Parathyroid adenoma (tissue), 2 donors: Measurements from ENCODE around the gene CCR4.

Source experiments
- H2AFZ ChIP-seq: fragments of 300-600 bp; sonication (generic); one replicate; pipeline ENCODE4 v1.7.0; 2017; ENCODE audit warnings: antibody characterized with exemption, mild to moderate bottlenecking
- H3K27ac ChIP-seq: fragments of 300-600 bp; sonication (generic); one replicate; pipeline ENCODE4 v1.7.0; 2017
- H3K27me3 ChIP-seq: fragments of 300-600 bp; sonication (generic); one replicate; pipeline ENCODE4 v1.7.0; 2017; ENCODE audit warnings: low read length; ENCODE audit not compliant: control insufficient read depth, insufficient read depth
- H3K36me3 ChIP-seq: fragments of 300-600 bp; sonication (generic); one replicate; pipeline ENCODE4 v1.7.0; 2017; ENCODE audit warnings: low read length; ENCODE audit not compliant: control insufficient read depth, insufficient read depth
- H3K4me1 ChIP-seq: fragments of 300-600 bp; sonication (generic); one replicate; pipeline ENCODE4 v1.7.0; 2017; ENCODE audit warnings: control low read depth
- H3K4me2 ChIP-seq: fragments of 300-600 bp; sonication (generic); one replicate; pipeline ENCODE4 v1.7.0; 2017; ENCODE audit warnings: low read length
- H3K4me3 ChIP-seq: fragments of 300-600 bp; sonication (generic); one replicate; pipeline ENCODE4 v1.7.0; 2017; ENCODE audit warnings: low read depth, low read length
- H3K79me2 ChIP-seq: fragments of 300-600 bp; sonication (generic); one replicate; pipeline ENCODE4 v1.7.0; 2017; ENCODE audit warnings: control low read depth
- H3K9ac ChIP-seq: fragments of 300-600 bp; sonication (generic); one replicate; pipeline ENCODE4 v1.7.0; 2017; ENCODE audit warnings: mild to moderate bottlenecking
- H3K9me3 ChIP-seq: fragments of 300-600 bp; sonication (generic); one replicate; pipeline ENCODE4 v1.7.0; 2017; ENCODE audit warnings: low read length; ENCODE audit not compliant: control insufficient read depth
- TF ChIP-seq, protein P1 (sequence below): fragments of 300-600 bp; sonication (generic); IDR thresholded peaks from one replicate; pipeline ENCODE4 v1.7.0; 2017; ENCODE audit warnings: antibody characterized with exemption, mild to moderate bottlenecking
- donor health status: primary hyperparathyroidism.

CCR4 gene

DNA sequence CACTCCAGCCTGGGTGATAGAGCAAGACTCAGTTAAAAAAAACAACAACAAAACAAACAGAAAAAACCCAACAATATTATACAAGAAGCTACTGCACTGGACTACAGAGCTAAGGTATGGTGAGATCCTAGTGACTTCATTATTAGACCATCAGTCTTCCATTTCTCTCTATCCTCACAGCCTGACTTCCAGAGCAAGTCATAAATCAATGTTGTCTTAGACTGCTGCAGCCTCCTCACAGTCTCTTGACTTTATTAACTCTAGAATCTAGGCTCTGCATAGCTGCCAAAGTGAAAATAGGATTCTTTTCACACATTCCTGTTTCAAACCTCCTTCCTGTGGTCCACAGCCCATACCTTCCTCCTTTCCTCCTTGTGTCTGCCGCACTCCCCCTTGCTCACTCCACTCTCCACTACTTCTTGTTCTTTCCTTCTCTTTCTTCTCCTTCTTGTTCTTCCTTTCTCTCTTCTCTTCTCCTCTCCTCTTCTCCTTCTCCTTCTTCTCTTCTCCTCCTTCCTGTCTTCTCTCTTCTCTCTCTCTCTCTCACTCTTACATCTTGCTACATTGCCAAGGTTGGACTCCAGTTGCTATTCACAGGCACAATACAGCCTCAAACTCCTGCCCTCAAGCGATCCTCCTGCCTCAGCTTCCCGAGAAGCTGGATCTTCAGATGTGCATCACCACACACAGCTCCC, 49.4 kb downstream of the CCR4 start:
- Histone ChIP-seq H3K27me3 (no peaks in the 10 kb centered on the region), H3K36me3 (no peaks in the 10 kb centered on the region), H3K79me2 (no peaks in the 10 kb centered on the region), H2AFZ (no peak overlapping the region), H3K27ac (no peak overlapping the region), H3K4me3 (no peak overlapping the region), H3K4me2 (no peak overlapping the region), H3K4me1 (peaks cover 25% of the 10 kb centered on the region), H3K9ac (no peak overlapping the region), H3K9me3 (no peaks in the 10 kb centered on the region)
- TF ChIP-seq, protein P1, sequence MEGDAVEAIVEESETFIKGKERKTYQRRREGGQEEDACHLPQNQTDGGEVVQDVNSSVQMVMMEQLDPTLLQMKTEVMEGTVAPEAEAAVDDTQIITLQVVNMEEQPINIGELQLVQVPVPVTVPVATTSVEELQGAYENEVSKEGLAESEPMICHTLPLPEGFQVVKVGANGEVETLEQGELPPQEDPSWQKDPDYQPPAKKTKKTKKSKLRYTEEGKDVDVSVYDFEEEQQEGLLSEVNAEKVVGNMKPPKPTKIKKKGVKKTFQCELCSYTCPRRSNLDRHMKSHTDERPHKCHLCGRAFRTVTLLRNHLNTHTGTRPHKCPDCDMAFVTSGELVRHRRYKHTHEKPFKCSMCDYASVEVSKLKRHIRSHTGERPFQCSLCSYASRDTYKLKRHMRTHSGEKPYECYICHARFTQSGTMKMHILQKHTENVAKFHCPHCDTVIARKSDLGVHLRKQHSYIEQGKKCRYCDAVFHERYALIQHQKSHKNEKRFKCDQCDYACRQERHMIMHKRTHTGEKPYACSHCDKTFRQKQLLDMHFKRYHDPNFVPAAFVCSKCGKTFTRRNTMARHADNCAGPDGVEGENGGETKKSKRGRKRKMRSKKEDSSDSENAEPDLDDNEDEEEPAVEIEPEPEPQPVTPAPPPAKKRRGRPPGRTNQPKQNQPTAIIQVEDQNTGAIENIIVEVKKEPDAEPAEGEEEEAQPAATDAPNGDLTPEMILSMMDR, result no peak

DNA sequence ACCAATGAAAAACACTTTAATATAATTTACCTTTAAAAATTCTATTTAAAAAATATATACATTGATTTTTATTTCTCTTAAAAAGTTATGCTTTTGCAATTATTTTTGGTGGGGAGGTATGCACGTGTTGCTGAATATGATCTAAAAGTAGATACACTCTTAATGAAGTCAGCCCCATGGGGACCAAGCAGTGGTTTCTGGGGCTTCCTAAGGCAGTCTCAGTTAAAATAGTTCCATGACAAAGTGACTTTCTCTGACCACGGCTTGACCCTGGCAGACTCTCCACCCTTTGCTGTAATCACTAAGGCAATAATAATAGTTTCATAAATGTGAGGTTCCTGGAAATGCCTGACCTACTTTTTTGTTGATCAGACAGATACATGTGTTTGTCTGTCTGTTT, 50.4 kb downstream of the CCR4 start:
- no peak overlapping the region for H3K9ac ChIP-seq
- no peak overlapping the region for H3K4me2 ChIP-seq
- H3K79me2 ChIP-seq, result no peaks in the 10 kb centered on the region
- peaks cover 16% of the 10 kb centered on the region for H3K4me1 ChIP-seq
- H3K36me3 ChIP-seq, result no peaks in the 10 kb centered on the region
- H3K27ac ChIP-seq, result no peak overlapping the region
- no peak overlapping the region for H2AFZ ChIP-seq
- H3K4me3 ChIP-seq, result no peak overlapping the region
- no peaks in the 10 kb centered on the region for H3K9me3 ChIP-seq
- TF ChIP-seq, protein P1, result no peak
- no peaks in the 10 kb centered on the region for H3K27me3 ChIP-seq

DNA sequence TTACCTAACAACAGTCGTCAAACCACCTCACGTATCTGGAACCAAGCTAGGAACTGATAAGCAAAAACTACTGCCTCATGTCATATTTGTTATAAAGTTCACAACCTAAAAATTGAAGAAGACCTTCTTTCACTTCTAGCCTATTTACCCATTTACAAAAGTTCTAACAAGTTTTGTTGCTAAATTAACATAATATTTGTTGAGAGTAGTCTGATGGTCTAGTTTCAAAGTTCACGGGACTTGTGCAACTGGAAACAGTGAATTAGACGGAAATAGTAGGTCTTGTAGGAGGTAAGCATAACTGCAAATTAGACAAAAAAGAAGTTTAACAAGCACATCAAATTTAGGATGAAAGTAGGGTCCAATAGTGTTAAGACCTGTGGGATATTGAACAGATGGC, 51.9 kb downstream of the CCR4 start:
- no peak overlapping the region for H3K9ac ChIP-seq
- H3K4me1 ChIP-seq, result peaks cover 20% of the 10 kb centered on the region
- no peaks in the 10 kb centered on the region for H3K9me3 ChIP-seq
- TF ChIP-seq, protein P1, result no peak
- no peak overlapping the region for H2AFZ ChIP-seq
- no peak overlapping the region for H3K27ac ChIP-seq
- H3K27me3 ChIP-seq, result no peaks in the 10 kb centered on the region
- no peak overlapping the region for H3K4me3 ChIP-seq
- H3K4me2 ChIP-seq, result no peak overlapping the region
- H3K36me3 ChIP-seq, result no peaks in the 10 kb centered on the region
- no peaks in the 10 kb centered on the region for H3K79me2 ChIP-seq

DNA sequence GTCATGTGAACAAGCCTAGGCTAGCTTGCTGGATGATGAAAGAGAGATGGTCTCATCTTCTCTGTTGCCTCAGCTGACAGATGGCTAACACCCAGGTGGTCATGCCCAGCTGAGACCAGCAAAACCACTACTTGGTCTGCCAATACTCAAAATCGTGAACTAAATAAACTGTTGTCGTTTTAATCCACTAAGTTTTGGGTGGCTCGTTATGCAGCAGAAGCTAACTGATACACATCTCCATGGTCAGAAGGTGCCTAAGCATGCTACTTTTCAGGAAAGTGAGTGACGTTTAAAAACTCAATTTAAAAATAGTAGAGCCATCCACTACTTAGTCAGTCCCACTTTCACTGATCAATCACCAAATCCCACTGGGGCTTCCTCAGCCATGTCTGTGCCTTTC, 52.8 kb downstream of the CCR4 start:
- Histone ChIP-seq H3K9me3 (no peaks in the 10 kb centered on the region), H3K4me1 (peaks cover 16% of the 10 kb centered on the region), H3K4me3 (no peak overlapping the region), H3K9ac (no peak overlapping the region), H3K79me2 (no peaks in the 10 kb centered on the region), H2AFZ (no peak overlapping the region), H3K27ac (no peak overlapping the region), H3K4me2 (no peak overlapping the region), H3K27me3 (no peaks in the 10 kb centered on the region), H3K36me3 (no peaks in the 10 kb centered on the region)
- TF ChIP-seq, protein P1, result no peak

DNA sequence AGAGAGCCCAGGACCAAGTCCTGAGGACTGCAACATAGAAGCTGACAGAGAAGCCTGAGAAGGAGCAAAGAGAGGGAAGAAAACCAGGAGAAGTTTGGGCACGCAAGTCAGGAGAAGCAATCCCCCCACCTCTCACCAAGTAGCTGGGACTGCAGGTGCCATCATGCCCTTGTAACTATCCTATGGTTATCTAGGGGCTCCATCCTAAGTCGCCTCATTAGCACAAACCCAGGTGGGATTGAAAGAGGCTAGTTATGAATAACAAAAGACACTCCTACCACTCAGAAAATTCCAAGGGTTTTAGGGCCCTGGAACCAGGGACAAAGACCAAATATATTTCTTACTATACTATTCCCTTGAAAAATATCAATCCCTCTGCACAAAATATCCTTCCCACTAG, 53.5 kb downstream of the CCR4 start:
- peaks cover 12% of the 10 kb centered on the region for H3K4me1 ChIP-seq
- H3K9ac ChIP-seq, result no peak overlapping the region
- H3K9me3 ChIP-seq, result no peaks in the 10 kb centered on the region
- no peaks in the 10 kb centered on the region for H3K79me2 ChIP-seq
- H3K4me2 ChIP-seq, result no peak overlapping the region
- H3K27ac ChIP-seq, result no peak overlapping the region
- TF ChIP-seq, protein P1, result no peak
- H3K4me3 ChIP-seq, result no peak overlapping the region
- no peaks in the 10 kb centered on the region for H3K27me3 ChIP-seq
- no peaks in the 10 kb centered on the region for H3K36me3 ChIP-seq
- no peak overlapping the region for H2AFZ ChIP-seq
